Activated CD4-positive, alpha-beta T cell treated with anti-CD3 and anti-CD28 coated beads for 24 hours (primary cell): ENCODE measurements around the gene CTU2.

Experiments
- DNase-seq, 2 donors: peaks; one replicate each; pipeline ENCODE4 v3.0.0-alpha.2; 2020; ENCODE audit warnings: low read depth in 2 of 2

CTU2 gene

GRCh38 chr16:88697116-88697830 is 9.0 kb upstream of the CTU2 start:
- DNase-seq, result no peak

- no peak for DNase-seq
Measured at GRCh38 chr16:88697831-88698615, 8.3 kb upstream of the CTU2 start.

- DNase-seq, result no peak
Measured at GRCh38 chr16:88698646-88699045, 7.7 kb upstream of the CTU2 start.

GRCh38 chr16:88699180-88699579 is 7.1 kb upstream of the CTU2 start:
- no peak for DNase-seq

GRCh38 chr16:88700322-88700635 is 6.0 kb upstream of the CTU2 start:
- no peak for DNase-seq

GRCh38 chr16:88700636-88701482 is 5.4 kb upstream of the CTU2 start:
- DNase-seq, result peak; percentile 93 to 94

GRCh38 chr16:88701581-88702370 is 4.5 kb upstream of the CTU2 start:
- DNase-seq, result no peak

- DNase-seq, result no peak
Measured at GRCh38 chr16:88702371-88703210, 3.7 kb upstream of the CTU2 start.

- peak; percentile 53 to 57 for DNase-seq
Measured at GRCh38 chr16:88703486-88704309, 2.6 kb upstream of the CTU2 start.

- DNase-seq, result no peak
Measured at GRCh38 chr16:88705076-88705684, 1.1 kb upstream of the CTU2 start.

GRCh38 chr16:88705801-88706228 is 488 bp upstream of the CTU2 start:
- no peak for DNase-seq

GRCh38 chr16:88706965-88707826 is 893 bp downstream of the CTU2 start:
- no peak for DNase-seq

- no peak for DNase-seq
Measured at GRCh38 chr16:88710556-88710955, 4.3 kb downstream of the CTU2 start.

GRCh38 chr16:88711750-88712340 is 5.5 kb downstream of the CTU2 start:
- no peak for DNase-seq

GRCh38 chr16:88712362-88712979 is 6.2 kb downstream of the CTU2 start:
- DNase-seq, result no peak

GRCh38 chr16:88713054-88713453 is 6.8 kb downstream of the CTU2 start:
- no peak for DNase-seq

- DNase-seq, result no peak
Measured at GRCh38 chr16:88713568-88714419, 7.5 kb downstream of the CTU2 start.
